HepG2 (cell line): ENCODE results near the gene ACAP3. TPM values are rescaled to one million over a fixed set of nuclear protein-coding genes. Genes with fewer than 3 reads are reported as not detected.
A peak's percentile ranks its signal among the peaks of the same experiment; 100 is the strongest.

ENCODE experiments used
- AGO2 ChIP-seq: fragments of 200-400 bp; formaldehyde crosslinking; optimal IDR thresholded peaks from 2 replicates; pipeline ENCODE3; 2017; ENCODE audit warnings: mild to moderate bottlenecking, low read depth, low read length, moderate library complexity
- CBX5 ChIP-seq: sonication (generic); formaldehyde crosslinking; IDR thresholded peaks from 2 replicates; pipeline ENCODE4 v1.4.0; 2020; ENCODE audit warnings: missing genetic modification reagents, borderline replicate concordance
- FOXK2 ChIP-seq: fragments of 450-650 bp; IDR thresholded peaks from 2 replicates; pipeline ENCODE4 v1.6.1; 2016
- GLI4 ChIP-seq: sonication (generic); formaldehyde crosslinking; IDR thresholded peaks from 2 replicates; pipeline ENCODE4 v1.5.1; 2020; ENCODE audit warnings: missing genetic modification reagents, mild to moderate bottlenecking, moderate library complexity, borderline replicate concordance
- HNRNPK ChIP-seq: fragments of 200-400 bp; formaldehyde crosslinking; IDR thresholded peaks from 2 replicates; pipeline ENCODE4 v1.6.1; 2018; ENCODE audit warnings: low read length, low read depth, moderate library complexity, mild to moderate bottlenecking; ENCODE audit not compliant: poor library complexity, severe bottlenecking
- KAT7 ChIP-seq: IDR thresholded peaks from 2 replicates; pipeline ENCODE4 v1.6.1; 2018; ENCODE audit warnings: borderline replicate concordance, missing compliant biosample characterization
- MED1 ChIP-seq: sonication (generic); formaldehyde crosslinking; IDR thresholded peaks from 2 replicates; pipeline ENCODE4 v1.4.0; 2020; ENCODE audit warnings: missing genetic modification reagents
- PAX8 ChIP-seq: sonication (generic); formaldehyde crosslinking; IDR thresholded peaks from 2 replicates; pipeline ENCODE4 v1.8.0; 2022; ENCODE audit warnings: mild to moderate bottlenecking, missing genetic modification reagents, borderline replicate concordance
- PHF5A ChIP-seq: IDR thresholded peaks from one replicate; pipeline ENCODE4 v1.6.1; 2018; ENCODE audit warnings: low read depth, missing genetic modification reagents; ENCODE audit not compliant: unreplicated experiment
- POLR2AphosphoS2 ChIP-seq: IDR thresholded peaks from 2 replicates; pipeline ENCODE4 v1.6.1; 2011; ENCODE audit warnings: low read depth, low read length, improper control_type of control experiment
- SP1 ChIP-seq, 2 experiments: fragments of 450-650 bp in 1 of 2; sonication (generic) in 1 of 2; formaldehyde crosslinking in 1 of 2; IDR thresholded peaks; 2 replicates each; pipeline versions ENCODE4 v1.4.0 to v1.6.1; 2016 to 2020; ENCODE audit warnings: missing genetic modification reagents in 1 of 2
- TCF12 ChIP-seq, 2 experiments: fragments of 450-650 bp in 1 of 2; sonication (generic) in 1 of 2; formaldehyde crosslinking in 1 of 2; IDR thresholded peaks; 2 replicates each; pipeline versions ENCODE4 v1.6.1 to v1.8.0; 2017 to 2022; ENCODE audit warnings: antibody characterized with exemption in 1 of 2, mild to moderate bottlenecking in 1 of 2, missing genetic modification reagents in 1 of 2, moderate library complexity in 1 of 2
- THYN1 ChIP-seq: sonication (generic); formaldehyde crosslinking; IDR thresholded peaks from 2 replicates; pipeline ENCODE4 v1.8.1; 2023; ENCODE audit warnings: low read depth, mild to moderate bottlenecking, moderate library complexity, missing genetic modification reagents, borderline replicate concordance
- ZNF432 ChIP-seq: sonication (generic); formaldehyde crosslinking; IDR thresholded peaks from 2 replicates; pipeline ENCODE4 v1.5.0; 2020; ENCODE audit warnings: missing genetic modification reagents, mild to moderate bottlenecking, borderline replicate concordance
- ZNF607 ChIP-seq: sonication (generic); formaldehyde crosslinking; IDR thresholded peaks from 2 replicates; pipeline ENCODE4 v1.5.1; 2020; ENCODE audit warnings: missing genetic modification reagents, mild to moderate bottlenecking, borderline replicate concordance
- ZNF609 ChIP-seq: sonication (generic); formaldehyde crosslinking; IDR thresholded peaks from 2 replicates; pipeline ENCODE4 v1.4.0; 2020; ENCODE audit warnings: mild to moderate bottlenecking, missing genetic modification reagents, borderline replicate concordance
- ZNF720 ChIP-seq: sonication (generic); formaldehyde crosslinking; IDR thresholded peaks from 2 replicates; pipeline ENCODE4 v1.4.0; 2020; ENCODE audit warnings: missing genetic modification reagents
- ZNF790 ChIP-seq: sonication (generic); formaldehyde crosslinking; IDR thresholded peaks from 2 replicates; pipeline ENCODE4 v1.8.0; 2022; ENCODE audit warnings: missing genetic modification reagents, mild to moderate bottlenecking, borderline replicate concordance
- ZNF800 ChIP-seq: sonication (generic); formaldehyde crosslinking; IDR thresholded peaks from 2 replicates; pipeline ENCODE4 v1.4.0; 2020; ENCODE audit warnings: missing genetic modification reagents
- ZXDC ChIP-seq: sonication (generic); formaldehyde crosslinking; IDR thresholded peaks from 2 replicates; pipeline ENCODE4 v1.5.0; 2020; ENCODE audit warnings: mild to moderate bottlenecking, missing genetic modification reagents
- polyA plus RNA-seq, 8 experiments: library from polyadenylated mRNA; depleted of rRNA in 3 of 8; stranded (reverse) in 7 of 8; unstranded in 1 of 8; fragments of >200 nt; fragmentation: Illumina TruSeq in 4 of 8; extraction: Trizol in 4 of 8; gene quantifications; 2 replicates each; pipeline versions ENCODE4 v1.2.1 to v1.2.3, GENCODE V29; 2011 to 2016; ENCODE audit warnings: low read depth in 4 of 8, missing spikeins in 1 of 8, mixed read lengths in 1 of 8; ENCODE audit not compliant: insufficient read depth in 1 of 8
- total RNA-seq, 5 experiments: library from RNA; depleted of rRNA; stranded (reverse); fragments of >200 nt; fragmentation: Illumina TruSeq; extraction: Trizol; gene quantifications; 2 replicates each; pipeline ENCODE4 v1.2.3, GENCODE V29; 2016; ENCODE audit warnings: low read depth in 1 of 5

The ACAP3 gene
- total and polyA plus RNA-seq, 2 of the 13 experiments (the other 11 are each of a cell fraction or from before 2014, with no cell fraction given): 29.4 to 50.8 TPM

GRCh38 chr1:1308756-1309250 lies 1.1 kb upstream of the ACAP3 start (continued):
- TF ChIP-seq ZNF609 (CRISPR knock-in tag) (no peak), CBX5 (CRISPR knock-in tag) (no peak), ZNF432 (CRISPR knock-in tag) (no peak), PAX8 (peak; percentile 34; the same call in 1 of the 2 replicates), ZNF790 (peak; percentile 91), ZXDC (CRISPR knock-in tag) (no peak), MED1 (no peak), GLI4 (0 out of 2 replicates have a peak, but pooled peaks have one; percentile 9), HNRNPK (no peak), SP1 (IDR thresholded peaks at IDR 0.05) (no peak), SP1 (CRISPR knock-in tag; IDR thresholded peaks at IDR 0.05) (no peak), KAT7 (CRISPR knock-in tag) (peak; percentile 72), PHF5A (no peak), ZNF800 (CRISPR knock-in tag) (no peak; the same call in 1 of the 2 replicates), THYN1 (no peak), POLR2AphosphoS2 (no peak), ZNF720 (CRISPR knock-in tag) (no peak), ZNF607 (CRISPR knock-in tag) (peak; percentile 10; the same call in 1 of the 2 replicates), TCF12 (IDR thresholded peaks at IDR 0.05) (no peak), TCF12 (CRISPR knock-in tag; IDR thresholded peaks at IDR 0.05) (peak; percentile 40; the same call in 1 of the 2 replicates), FOXK2 (no peak), AGO2 (peak; percentile 72)
